GM18907 (cell line): ENCODE measurements around the gene TSHZ2.

Source experiments
- ATAC-seq: cut with Tn5 transposase; IDR thresholded peaks from one replicate; pipeline ENCODE4 v1.9.1; 2021; ENCODE audit warnings: mild to moderate bottlenecking, moderate library complexity; ENCODE audit not compliant: unreplicated experiment

Gene TSHZ2

GRCh38 chr20:53270792-53271375 lies 298.7 kb downstream of the TSHZ2 start:
- ATAC-seq, result no peak

- no peak for ATAC-seq
Measured at GRCh38 chr20:53274365-53274764, 302.2 kb downstream of the TSHZ2 start.

GRCh38 chr20:53274807-53275206 lies 302.6 kb downstream of the TSHZ2 start:
- no peak for ATAC-seq

GRCh38 chr20:53276143-53276542 lies 304.0 kb downstream of the TSHZ2 start:
- no peak for ATAC-seq

- ATAC-seq, result no peak
Measured at GRCh38 chr20:53278555-53278954, 306.4 kb downstream of the TSHZ2 start.

GRCh38 chr20:53279735-53280134 lies 307.6 kb downstream of the TSHZ2 start:
- no peak for ATAC-seq

GRCh38 chr20:53281557-53282117 lies 309.5 kb downstream of the TSHZ2 start:
- no peak for ATAC-seq

- no peak for ATAC-seq
Measured at GRCh38 chr20:53282217-53282955, 310.2 kb downstream of the TSHZ2 start.

GRCh38 chr20:53283011-53283410 lies 310.9 kb downstream of the TSHZ2 start:
- no peak for ATAC-seq

GRCh38 chr20:53283597-53283996 lies 311.4 kb downstream of the TSHZ2 start:
- ATAC-seq, result no peak

- ATAC-seq, result no peak
Measured at GRCh38 chr20:53284256-53284655, 312.1 kb downstream of the TSHZ2 start.

- no peak for ATAC-seq
Measured at GRCh38 chr20:53284696-53285095, 312.5 kb downstream of the TSHZ2 start.

- ATAC-seq, result no peak
Measured at GRCh38 chr20:53287357-53288042, 315.3 kb downstream of the TSHZ2 start.

- ATAC-seq, result no peak
Measured at GRCh38 chr20:53291548-53291947, 319.4 kb downstream of the TSHZ2 start.

GRCh38 chr20:53292347-53292746 lies 320.2 kb downstream of the TSHZ2 start:
- no peak for ATAC-seq

- ATAC-seq, result no peak
Measured at GRCh38 chr20:53294804-53295203, 322.6 kb downstream of the TSHZ2 start.

GRCh38 chr20:53296025-53296424 lies 323.9 kb downstream of the TSHZ2 start:
- ATAC-seq, result no peak

GRCh38 chr20:53296451-53297153 lies 324.4 kb downstream of the TSHZ2 start:
- ATAC-seq, result no peak

GRCh38 chr20:53297154-53297529 lies 325.0 kb downstream of the TSHZ2 start:
- no peak for ATAC-seq

GRCh38 chr20:53298260-53298659 lies 326.1 kb downstream of the TSHZ2 start:
- ATAC-seq, result no peak

- ATAC-seq, result no peak
Measured at GRCh38 chr20:53298911-53299310, 326.8 kb downstream of the TSHZ2 start.
